Fibroblast of the conjunctiva (primary cell): ENCODE data around the gene PPP1R18.
A peak's percentile ranks its signal among the peaks of the same experiment; 100 is the strongest.
"Not testable (repeated sequence)": the region's sequence is repeated elsewhere in the genome, so short reads cannot be mapped to it uniquely, and the experiment has no call there.

Experiments
- DNase-seq: peaks from one replicate; pipeline ENCODE4 v3.0.0-alpha.2; 2010; ENCODE audit warnings: low read depth

Gene PPP1R18

GRCh38 chr6:30686009-30686907, at the start of gene PPP1R18:
PPP1R18 (minus strand) TSS chr6:30686645; CDS start chr6:30686018, 627 bp downstream.
- DNase-seq, result no peak

GRCh38 chr6:30735668-30736314, 49.3 kb upstream of the PPP1R18 start:
- DNase-seq, result no peak

- no peak for DNase-seq
Measured at GRCh38 chr6:30732237-30732943, 45.9 kb upstream of the PPP1R18 start.

- DNase-seq, result no peak
Measured at GRCh38 chr6:30730601-30731435, 44.4 kb upstream of the PPP1R18 start.

GRCh38 chr6:30727920-30728553, 41.6 kb upstream of the PPP1R18 start:
- DNase-seq, result no peak

- DNase-seq, result no peak
Measured at GRCh38 chr6:30726506-30727413, 40.3 kb upstream of the PPP1R18 start.

GRCh38 chr6:30725713-30726505, 39.5 kb upstream of the PPP1R18 start:
- no peak for DNase-seq

GRCh38 chr6:30724906-30725667, 38.6 kb upstream of the PPP1R18 start:
- no peak for DNase-seq

- not testable (repeated sequence) for DNase-seq
Measured at GRCh38 chr6:30723843-30724741, 37.6 kb upstream of the PPP1R18 start.

- not testable (repeated sequence) for DNase-seq
Measured at GRCh38 chr6:30723159-30723842, 36.9 kb upstream of the PPP1R18 start.

- no peak for DNase-seq
Measured at GRCh38 chr6:30722280-30723112, 36.1 kb upstream of the PPP1R18 start.

GRCh38 chr6:30722025-30722279, 35.5 kb upstream of the PPP1R18 start:
- not testable (repeated sequence) for DNase-seq

GRCh38 chr6:30721198-30722024, 35.0 kb upstream of the PPP1R18 start:
- DNase-seq, result peak; percentile 79

GRCh38 chr6:30720738-30721197, 34.3 kb upstream of the PPP1R18 start:
- no peak for DNase-seq
